ENCODE results near the gene KCNJ5.

DNA sequence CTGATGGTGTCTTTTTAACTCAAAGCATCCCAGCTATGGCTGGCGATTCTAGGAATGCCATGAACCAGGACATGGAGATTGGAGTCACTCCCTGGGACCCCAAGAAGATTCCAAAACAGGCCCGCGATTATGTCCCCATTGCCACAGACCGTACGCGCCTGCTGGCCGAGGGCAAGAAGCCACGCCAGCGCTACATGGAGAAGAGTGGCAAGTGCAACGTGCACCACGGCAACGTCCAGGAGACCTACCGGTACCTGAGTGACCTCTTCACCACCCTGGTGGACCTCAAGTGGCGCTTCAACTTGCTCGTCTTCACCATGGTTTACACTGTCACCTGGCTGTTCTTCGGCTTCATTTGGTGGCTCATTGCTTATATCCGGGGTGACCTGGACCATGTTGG lies 20.1 kb downstream of the KCNJ5 start:
- TF ChIP-seq CTCF (IDR thresholded peaks at IDR 0.05; ENCODE audit: low read length) (no peak), EZH2 (IDR thresholded peaks at IDR 0.05; ENCODE audit: borderline replicate concordance, low read length) (no peak)
